Central memory CD8-positive, alpha-beta T cell (primary cell): ENCODE measurements around the gene SCUBE2.

Experiments
- ATAC-seq: fragments of 150-1000 bp; cut with Tn5 transposase; replicated peaks from 2 replicates; pipeline ENCODE4 v1.10.0; 2022; ENCODE audit warnings: mild to moderate bottlenecking, moderate FRiP score, moderate number of reproducible peaks; ENCODE audit not compliant: poor library complexity, severe bottlenecking; ENCODE audit errors: extremely low read depth
- DNase-seq, 2 donors: peaks; one replicate each; pipeline ENCODE4 v3.0.0; 2021; ENCODE audit warnings: low spot score in 2 of 2
- H3K27ac Mint-ChIP-seq: one replicate; pipeline ENCODE4 v1.8.0; 2022; ENCODE audit warnings: low read depth, mild to moderate bottlenecking, moderate library complexity, mixed read lengths
- H3K27me3 Mint-ChIP-seq: one replicate; pipeline ENCODE4 v1.8.0; 2022; ENCODE audit warnings: mixed read lengths
- H3K36me3 Mint-ChIP-seq: one replicate; pipeline ENCODE4 v1.8.0; 2022; ENCODE audit warnings: mild to moderate bottlenecking, moderate library complexity, mixed read lengths; ENCODE audit not compliant: insufficient read depth
- H3K4me1 Mint-ChIP-seq: one replicate; pipeline ENCODE4 v1.8.0; 2022; ENCODE audit warnings: mixed read lengths
- H3K4me3 Mint-ChIP-seq: one replicate; pipeline ENCODE4 v1.8.0; 2022; ENCODE audit warnings: mild to moderate bottlenecking, moderate library complexity, mixed read lengths
- H3K9me3 Mint-ChIP-seq: one replicate; pipeline ENCODE4 v1.8.0; 2022; ENCODE audit warnings: mixed read lengths

Gene SCUBE2

DNA sequence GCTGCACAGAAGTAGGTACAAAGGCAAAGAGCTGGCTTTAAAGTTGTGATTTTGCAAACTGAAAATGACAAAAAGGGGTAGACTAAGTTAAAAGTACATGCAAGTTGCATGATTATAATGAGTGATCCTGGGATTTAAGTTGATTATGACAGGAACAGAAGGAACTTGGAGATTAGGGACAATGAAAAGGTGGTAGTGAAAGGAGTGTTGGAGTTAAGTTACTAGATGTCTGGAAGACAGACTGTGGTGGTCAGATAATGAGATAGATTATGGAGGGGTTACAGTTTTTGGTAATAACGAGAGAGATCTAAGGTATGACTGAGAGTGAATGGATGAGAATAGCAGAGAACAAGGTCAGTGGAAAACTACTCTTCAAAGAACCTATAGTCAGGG is 119.5 kb downstream of the SCUBE2 start:
- Mint-ChIP-seq H3K9me3 (no peaks in the 10 kb centered on the region), H3K4me3 (no peak overlapping the region), H3K36me3 (no peaks in the 10 kb centered on the region), H3K27me3 (no peaks in the 10 kb centered on the region), H3K4me1 (no peaks in the 10 kb centered on the region), H3K27ac (no peak overlapping the region)
- ATAC-seq (no peak), DNase-seq (no peak)

DNA sequence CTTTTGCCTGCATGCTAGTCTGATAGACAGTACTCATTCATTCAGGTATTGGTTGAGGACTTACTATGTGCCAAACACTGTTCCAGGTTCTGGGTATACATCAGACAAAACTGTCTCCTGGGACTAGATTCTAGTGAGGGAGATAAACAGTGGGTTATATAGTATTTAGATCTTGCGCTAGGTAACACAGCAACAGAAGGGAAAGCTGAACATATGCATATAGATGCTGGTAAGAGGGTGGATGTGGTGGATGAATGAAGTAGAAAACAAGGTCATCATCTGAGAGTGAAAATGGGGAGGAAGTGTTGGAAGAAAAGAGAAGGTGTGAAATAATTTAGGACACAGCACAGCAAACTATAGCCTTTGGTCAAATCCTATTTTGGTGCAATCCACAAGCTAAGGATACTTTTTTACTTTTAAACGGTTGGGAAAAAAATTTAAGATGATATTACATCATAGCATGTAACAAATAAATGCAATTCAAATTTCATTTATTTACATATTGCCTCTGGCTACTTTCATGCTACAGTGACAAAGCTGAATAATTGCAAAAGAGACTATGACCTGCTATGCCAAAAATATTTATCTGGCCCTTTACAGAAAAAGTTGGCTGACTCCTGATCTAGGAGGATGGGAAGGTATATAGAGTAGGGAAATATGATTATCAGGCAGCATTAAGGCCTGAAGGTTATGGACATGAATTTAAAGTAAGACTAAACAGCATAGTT is 120.0 kb downstream of the SCUBE2 start:
- Mint-ChIP-seq H3K27me3 (no peaks in the 10 kb centered on the region), H3K4me3 (no peak overlapping the region), H3K36me3 (no peaks in the 10 kb centered on the region), H3K4me1 (no peaks in the 10 kb centered on the region), H3K27ac (no peak overlapping the region), H3K9me3 (no peaks in the 10 kb centered on the region)
- no peak for DNase-seq
- no peak for ATAC-seq
